Fibroblast of lung (primary cell): ENCODE measurements around the gene RAPGEF4.

Experiments used
- EZH2 ChIP-seq: IDR thresholded peaks from 2 replicates; pipeline ENCODE4 v1.5.1; 2012; ENCODE audit warnings: low read length, control low read depth, mild to moderate bottlenecking; ENCODE audit errors: missing control alignments
- TF ChIP-seq, protein P1 (sequence below), 2 donors: IDR thresholded peaks in 1 of 2; conservative IDR thresholded peaks in 1 of 2; 1 replicate in 1 of 2; 2 replicates in 1 of 2; pipeline ENCODE4 v1.5.1; 2011 to 2012; ENCODE audit warnings: low read length in 2 of 2, control low read depth in 1 of 2, inconsistent platforms in 1 of 2, low read depth in 1 of 2, mild to moderate bottlenecking in 1 of 2

DNA sequence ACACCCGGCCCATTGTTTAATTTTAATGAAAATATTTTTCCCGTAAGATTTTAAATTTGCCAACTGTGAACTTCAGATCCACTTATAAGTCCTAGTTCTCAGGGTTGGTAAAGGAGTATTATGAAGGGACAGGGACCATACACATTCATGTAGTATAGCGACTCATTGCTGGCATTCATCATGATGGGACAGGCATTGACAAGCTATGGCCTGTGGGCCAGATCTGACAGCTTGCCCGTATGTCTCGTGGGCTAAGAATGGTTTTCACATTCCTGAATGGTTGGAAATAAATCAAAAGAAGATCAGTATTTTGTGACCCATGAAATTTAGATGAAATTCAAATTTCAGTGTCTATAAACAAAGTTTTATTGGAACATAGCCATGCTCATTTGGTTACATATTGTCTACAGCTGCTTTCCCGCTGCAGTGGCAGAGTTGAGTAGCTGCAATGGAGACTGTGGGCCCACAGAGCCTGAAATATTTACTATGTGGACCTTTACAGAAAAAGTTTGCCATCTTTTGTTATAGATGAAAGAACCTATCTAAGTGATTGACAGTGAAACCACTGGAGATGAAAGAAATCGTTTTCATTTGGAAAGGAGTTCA is 4.1 kb downstream of the RAPGEF4 start:
- TF ChIP-seq, protein P1, sequence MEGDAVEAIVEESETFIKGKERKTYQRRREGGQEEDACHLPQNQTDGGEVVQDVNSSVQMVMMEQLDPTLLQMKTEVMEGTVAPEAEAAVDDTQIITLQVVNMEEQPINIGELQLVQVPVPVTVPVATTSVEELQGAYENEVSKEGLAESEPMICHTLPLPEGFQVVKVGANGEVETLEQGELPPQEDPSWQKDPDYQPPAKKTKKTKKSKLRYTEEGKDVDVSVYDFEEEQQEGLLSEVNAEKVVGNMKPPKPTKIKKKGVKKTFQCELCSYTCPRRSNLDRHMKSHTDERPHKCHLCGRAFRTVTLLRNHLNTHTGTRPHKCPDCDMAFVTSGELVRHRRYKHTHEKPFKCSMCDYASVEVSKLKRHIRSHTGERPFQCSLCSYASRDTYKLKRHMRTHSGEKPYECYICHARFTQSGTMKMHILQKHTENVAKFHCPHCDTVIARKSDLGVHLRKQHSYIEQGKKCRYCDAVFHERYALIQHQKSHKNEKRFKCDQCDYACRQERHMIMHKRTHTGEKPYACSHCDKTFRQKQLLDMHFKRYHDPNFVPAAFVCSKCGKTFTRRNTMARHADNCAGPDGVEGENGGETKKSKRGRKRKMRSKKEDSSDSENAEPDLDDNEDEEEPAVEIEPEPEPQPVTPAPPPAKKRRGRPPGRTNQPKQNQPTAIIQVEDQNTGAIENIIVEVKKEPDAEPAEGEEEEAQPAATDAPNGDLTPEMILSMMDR (conservative IDR thresholded peaks at IDR 0.05 in 1 of 2, IDR thresholded peaks at IDR 0.05 in 1 of 2; ENCODE audit: low read depth in 1 of 2, low read length in 2 of 2) = no peak
- TF ChIP-seq EZH2 = no peak
